HG02588 (cell line): ENCODE results near the gene TMEM9B.
"Not testable (repeated sequence)": the region's sequence is repeated elsewhere in the genome, so short reads cannot be mapped to it uniquely, and the experiment has no call there.

ENCODE experiments used
- ATAC-seq: cut with Tn5 transposase; IDR thresholded peaks from one replicate; pipeline ENCODE4 v1.9.1; 2021; ENCODE audit warnings: mild to moderate bottlenecking, moderate library complexity; ENCODE audit not compliant: unreplicated experiment

TMEM9B gene

DNA sequence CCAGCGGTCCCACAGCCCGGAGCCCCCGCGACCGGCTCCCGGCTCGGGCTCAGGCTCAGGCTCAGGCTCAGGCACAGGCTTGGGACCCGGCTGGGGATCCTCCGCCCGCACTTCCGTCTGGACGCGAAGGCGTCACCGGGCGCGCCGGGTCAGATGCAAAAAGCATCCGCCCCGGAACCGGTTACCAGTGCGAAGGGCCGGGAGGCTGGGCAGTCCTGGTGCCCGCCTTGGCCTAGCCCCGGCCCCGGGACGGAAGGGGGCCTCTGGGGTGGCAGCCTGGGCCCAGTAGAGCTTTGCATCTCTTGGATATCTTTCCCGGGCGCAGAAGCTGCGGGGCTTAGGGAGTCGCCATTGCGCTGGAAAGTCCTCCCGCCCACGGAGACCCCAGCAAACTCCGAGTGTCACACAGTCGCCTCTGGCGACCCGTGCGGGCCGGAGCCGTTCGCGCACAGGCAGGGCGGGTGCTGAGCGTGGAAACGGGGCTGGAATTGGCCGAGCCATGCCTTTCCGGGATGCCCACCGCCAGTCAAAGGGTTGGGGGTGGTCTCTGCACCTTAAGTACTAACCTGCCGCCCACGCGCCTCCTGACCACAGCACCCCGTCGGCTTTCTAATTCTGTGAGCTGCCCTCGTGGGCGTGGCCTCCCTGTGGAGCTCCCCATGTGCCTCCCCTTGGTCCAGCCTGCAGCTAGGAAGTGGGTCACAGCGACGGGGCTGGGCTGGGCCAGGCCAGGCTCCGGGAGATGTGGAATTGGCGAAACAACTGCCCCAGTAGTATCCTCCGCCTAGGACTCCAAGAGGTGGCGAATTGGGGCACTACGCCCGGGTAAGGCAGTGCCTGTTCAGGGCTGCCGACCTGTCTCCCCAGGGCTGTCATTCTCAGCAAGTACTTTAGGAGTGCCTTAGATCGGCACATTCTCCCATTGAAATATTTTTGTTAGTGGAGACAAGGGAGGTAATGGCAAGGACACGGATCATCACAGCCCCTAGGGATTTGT lies at the start of gene TMEM9B:
TSS of gene TMEM9B (minus strand) at position 119 of the 997 bp plus-strand sequence. CDS start 129 bp downstream, outside the sequence.
- peak; percentile 87 for ATAC-seq

DNA sequence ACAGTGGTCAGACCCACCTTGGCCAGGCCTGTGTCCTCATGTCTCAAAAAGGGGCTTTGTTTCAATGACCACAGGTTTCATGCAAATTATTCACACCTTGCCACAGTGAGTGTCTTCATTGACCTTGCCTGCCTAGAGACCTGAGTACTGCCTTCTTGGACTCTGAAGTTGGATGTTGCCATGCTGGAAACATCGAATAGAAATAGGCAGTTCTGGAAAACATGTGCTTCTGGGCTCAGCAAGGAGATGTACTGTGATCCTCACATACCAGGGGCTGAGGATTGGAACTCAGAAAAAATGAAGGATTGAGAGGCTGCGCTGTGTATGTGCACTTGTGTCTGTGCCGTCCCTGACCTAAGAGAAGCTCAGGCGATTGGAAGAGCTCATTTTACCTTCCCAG lies 49.1 kb upstream of the TMEM9B start:
- no peak for ATAC-seq

DNA sequence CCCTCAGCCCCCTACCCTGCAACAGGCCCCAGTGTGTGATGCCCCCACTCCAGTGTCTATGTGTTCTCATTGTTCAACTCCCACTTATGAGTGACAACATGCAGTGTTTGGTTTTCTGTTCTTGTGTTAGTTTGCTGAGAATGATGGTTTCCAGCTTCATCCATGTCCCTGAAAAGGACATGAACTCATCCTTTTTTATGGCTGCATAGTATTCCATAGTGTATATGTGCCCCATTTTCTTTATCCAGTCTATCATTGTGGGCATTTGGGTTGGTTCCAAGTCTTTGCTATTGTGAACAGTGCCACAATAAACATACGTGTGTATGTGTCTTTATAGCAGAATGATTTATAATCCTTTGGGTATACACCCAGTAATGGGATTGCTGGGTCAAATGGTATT lies 45.3 kb upstream of the TMEM9B start:
- ATAC-seq: not testable (repeated sequence)

DNA sequence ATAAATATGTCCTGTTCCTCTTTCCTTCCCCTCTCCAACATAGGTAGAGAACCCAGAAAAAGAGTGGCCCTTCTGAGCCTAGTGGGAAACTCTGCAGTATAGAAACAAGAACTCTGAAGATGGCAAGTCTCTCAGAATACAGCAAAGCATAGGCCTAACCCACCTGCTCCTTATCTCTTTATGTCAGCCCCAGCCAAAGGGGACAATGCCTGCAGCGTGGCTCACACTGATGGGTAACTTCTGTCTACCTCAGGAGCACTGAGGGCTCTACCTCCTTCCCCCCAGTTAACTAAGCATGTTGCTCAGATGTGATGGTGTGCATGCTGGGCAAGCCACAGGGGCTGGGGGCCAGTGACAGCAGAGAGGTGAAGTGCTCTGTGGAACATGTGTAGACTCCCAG lies 44.4 kb upstream of the TMEM9B start:
- no peak for ATAC-seq

DNA sequence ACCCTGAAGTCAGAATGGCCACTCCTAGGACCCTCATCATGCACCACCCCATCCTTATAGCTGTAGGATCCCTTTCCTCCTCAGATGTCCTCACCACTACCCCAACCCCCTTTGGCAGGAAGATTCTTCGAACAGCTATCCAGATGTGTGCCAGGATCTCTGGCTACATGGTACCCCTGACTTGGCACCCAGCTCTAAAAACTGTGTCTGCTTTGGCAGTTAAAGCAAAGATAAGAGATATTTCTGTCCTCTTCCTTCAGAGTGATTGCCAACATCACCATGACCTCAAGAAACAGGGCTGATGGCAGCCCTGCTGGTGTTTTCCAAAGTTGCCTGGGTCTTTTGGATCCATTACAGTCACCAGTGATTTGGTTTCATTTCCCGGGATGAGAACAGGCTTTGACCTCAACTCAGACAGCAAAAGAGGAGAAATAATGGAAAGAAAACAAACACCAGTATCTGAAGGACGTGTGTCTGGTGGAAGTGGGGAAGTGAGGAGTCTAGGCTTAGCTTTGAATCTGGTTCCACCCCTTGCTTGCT lies 43.8 kb upstream of the TMEM9B start:
- ATAC-seq: no peak

DNA sequence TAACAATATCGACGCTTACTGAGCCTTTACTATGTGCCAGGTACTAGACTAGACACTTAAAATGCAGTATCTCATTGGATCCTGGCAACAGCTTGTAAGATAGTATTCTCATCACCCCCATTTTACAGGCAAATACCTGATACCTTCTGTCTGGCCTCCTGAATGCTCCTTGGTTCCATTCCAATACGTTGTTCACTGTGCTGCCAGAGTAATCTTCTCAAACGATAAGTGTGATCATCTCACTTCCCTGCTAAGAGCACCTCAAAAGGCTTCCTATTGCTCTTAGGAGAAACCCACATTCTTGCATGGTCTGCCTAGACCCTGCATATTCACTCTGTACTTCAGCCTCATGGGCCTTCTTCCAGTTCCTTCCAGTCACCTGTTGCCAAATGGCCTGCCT lies 40.8 kb upstream of the TMEM9B start:
- ATAC-seq: no peak

DNA sequence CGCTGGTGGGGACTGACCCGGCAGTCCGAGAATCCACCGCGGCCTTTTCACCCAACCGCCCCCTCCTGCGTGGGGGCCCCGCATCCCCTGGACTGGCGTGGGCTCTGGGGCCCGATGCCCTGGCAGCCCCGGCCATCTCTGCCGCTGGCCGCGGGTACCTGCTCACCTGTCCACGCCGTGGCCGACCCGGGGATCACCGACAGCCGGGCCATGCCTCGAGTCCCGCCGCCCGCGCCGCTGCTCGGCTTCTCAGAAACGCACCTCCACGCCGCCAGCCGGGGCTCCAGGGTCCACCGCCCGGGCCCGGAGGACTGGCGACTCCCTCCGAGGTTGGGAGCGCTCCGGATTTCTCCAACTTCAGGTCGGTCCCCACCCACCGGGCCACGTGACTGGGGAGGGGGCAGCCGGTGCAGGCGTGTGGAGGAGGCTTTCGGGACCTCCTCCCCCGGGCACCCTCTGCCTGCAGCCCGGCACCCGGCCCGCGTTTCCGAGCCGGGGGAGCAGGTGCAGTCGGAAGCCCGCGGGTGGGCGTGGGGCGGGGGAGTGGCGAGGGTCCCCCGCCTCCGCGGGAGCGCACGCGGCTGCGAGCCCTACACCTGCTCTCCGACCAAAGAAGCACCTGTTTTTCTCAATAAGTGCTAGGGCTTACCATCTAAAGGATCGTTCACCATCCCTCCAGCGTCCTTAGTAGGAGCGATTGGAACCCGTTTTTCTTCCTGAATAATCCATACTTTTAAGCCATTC lies 40.1 kb upstream of the TMEM9B start:
- peak; percentile 27 for ATAC-seq

DNA sequence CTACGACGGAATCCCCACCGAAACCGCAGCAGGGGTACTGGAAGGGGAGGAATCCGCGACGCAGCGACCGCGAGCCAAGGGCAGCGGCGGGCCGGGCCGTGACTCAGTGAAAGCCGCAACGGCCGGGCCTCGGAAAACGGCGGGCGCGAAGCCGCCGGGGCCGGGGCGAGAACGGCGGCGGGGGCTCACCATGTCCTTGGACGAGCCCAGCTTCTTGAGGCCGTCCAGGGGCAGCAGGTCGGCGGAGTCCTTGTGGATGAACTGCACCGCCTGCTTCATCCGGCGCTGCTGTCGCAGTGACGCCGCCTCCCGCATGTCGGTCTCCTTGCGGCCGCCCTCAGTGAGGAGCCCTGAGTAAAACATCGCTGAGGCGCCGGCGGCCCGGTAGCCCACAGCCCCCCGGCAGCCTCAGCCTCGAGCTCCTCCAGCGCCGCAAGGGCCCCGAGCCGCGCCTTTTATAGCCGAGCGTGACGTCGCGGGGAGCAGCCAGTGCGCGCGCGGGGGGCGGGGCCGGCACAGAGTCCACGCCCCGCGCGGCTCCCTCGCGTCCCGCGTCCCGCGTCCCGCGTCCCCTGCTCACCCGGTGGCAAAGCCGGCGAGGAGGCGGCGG lies 39.4 kb upstream of the TMEM9B start, which contains the start of gene NRIP3:
TSS of gene NRIP3 (minus strand) at position 429 of the 610 bp plus-strand sequence. CDS start at position 363, 66 bp downstream.
- ATAC-seq: peak; percentile 62

DNA sequence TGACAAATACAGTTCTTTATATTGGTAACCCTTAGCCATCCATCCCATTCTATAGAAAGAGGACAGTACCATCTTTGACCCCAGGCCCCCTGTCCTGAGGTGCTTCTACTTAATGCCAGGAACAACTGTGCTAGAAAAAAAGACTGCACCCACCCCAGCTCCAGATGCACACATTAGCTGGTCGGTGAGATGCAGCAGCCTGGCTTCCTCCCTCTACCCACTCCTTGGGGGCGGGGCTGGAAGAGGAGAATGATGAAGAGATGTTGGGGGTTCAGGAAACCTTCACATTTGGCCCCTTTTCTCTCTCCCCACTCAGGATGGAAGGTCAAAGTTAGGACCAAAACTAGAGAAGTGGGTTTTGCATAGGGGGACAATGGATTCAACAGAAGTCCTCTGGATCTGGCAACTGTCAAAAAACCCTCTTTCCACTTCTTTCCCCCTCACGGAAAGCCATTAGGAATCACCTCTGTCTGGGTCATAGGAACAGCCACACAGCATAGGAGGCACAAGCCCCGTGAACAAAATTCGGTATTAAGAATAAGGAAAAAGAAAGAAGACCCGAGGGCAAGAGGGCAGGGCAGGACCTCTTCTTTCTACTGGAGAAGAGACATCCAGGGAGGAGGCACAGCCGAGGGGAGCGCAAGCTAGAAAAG lies 38.8 kb upstream of the TMEM9B start:
- ATAC-seq: no peak

DNA sequence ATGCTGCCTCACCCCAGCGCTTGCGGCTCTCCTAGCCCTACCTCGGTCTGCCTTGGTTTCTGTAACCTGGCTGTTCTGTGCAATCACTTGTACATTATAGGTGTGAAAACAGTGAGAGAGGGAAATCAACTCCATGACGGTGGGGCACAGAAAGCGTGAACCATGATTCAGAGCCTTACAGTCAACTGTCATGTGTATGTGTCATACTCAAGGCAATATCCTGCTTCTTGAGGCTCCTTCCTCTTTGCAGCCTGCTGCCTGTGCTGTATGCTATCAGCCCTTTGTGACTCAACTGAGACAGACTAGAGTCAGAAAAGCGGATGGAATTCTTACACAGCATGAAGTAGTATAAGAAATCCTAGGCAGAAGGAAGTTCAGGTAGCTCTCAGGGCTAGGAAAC lies 37.5 kb upstream of the TMEM9B start:
- ATAC-seq: no peak

DNA sequence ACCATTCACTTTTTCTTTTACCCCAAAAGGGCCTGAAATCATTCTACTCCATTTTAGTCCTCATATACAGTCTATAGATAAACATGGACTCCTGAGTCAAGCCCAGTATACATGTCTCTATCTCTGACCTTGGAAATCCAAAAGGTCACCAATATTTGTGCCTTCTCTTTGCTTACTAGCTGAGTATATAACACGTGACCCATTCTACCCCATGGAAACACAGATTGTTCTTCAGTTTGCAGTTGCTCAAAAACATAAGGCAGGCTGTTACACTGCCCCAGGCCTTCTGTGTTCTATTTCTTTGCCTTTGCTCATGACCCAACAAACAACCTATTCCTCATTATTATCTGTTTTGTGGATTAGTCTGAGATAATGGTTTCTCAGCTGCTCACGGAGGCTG lies 33.8 kb upstream of the TMEM9B start:
- ATAC-seq: no peak

DNA sequence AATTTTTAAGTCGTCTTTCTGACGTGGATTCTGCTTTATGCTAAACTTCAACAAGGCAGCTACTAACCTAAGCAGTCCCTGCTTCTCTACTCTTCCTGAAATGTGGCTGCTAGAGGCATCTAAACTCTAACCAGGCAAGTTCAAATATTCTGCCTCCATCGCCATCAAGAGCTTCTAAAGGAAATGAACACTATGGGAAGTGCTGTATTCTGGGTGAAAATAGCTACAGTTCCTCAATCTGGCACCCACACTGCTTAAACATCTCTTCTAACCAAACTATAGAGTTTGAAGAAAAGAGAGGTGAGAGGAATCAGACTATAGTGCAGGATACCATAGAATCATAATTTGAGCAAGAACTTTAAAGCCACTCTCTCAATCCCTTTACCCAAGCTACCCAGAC lies 33.2 kb upstream of the TMEM9B start:
- ATAC-seq: no peak

DNA sequence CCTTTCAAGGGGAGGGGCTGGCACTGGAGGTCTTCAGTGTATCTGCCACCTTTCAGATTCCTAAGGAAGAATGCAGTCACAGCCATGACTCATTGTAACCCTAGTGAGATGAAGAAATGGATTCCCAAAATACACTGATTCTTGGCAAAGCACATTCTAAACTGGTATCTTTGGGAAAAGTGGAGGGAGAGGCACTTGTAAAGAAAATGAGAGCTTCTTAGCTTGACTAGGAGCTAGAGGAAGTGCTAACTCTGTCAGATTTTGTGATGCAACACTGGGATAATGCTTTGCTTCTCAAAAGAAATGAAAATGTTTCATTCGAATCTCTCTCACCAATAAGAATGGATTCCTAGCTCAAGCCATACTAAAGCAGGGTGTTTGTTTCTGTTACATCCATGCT lies 25.2 kb upstream of the TMEM9B start:
- no peak for ATAC-seq

DNA sequence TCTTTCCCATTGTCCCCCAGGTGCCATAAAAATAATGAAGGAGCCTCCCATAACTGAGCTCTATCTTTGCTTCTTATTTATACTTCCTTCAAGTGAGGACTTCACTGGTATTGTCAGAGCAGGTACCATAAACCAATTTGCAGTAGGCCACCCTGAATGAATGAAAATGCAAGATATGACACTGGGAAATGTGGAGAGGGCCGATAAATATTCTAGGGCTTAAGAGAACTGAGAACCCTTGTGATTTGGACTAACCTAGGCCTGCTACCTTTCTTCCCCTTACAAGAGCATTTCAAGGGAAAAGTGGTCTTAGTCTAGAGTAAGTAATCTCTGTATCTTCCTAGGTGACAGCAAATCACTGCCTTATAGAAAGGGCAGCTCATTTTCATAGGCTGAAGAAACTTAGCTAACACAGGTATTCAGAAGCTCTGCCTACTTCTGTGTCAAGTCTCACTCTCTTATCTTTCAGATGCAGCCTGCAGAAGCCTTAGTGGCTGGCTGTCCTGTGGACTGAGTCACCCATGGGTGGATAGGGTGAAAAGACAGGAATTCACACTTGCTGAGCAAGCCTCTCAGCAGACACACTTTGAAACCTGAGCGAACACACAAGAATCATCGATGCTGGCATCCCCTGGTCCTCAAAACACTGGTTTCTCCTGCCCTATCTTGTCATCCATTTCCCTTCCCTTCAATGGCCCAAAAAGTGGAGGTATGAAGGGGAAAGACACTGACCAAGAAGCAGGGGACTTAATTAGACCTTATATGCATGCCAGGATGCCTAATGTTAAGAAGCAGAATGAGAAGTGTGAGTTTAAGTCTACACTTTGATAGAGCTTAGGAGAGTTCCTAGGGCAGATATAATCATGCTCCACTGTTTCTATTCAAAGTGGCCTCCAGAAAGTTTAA lies 24.3 kb upstream of the TMEM9B start:
- no peak for ATAC-seq

DNA sequence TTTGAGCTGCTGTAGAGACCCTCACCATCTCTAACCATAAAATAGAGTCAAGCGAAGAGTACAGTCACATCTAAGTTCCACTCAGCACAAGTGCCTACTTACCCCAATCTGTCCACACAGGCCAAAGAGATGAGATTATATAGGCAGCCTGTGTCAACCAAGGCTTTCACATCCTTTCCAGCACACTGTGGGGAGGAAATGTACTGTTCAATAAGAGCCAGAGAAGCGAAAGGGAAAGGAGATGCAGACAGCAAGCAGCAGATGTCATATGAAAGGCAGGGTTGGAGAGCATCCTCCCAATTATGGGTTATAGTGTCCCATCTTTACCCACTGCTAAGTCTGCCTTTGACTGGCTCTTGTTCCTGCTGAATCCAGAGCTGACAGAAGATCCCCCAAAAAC lies 23.2 kb upstream of the TMEM9B start:
- no peak for ATAC-seq

DNA sequence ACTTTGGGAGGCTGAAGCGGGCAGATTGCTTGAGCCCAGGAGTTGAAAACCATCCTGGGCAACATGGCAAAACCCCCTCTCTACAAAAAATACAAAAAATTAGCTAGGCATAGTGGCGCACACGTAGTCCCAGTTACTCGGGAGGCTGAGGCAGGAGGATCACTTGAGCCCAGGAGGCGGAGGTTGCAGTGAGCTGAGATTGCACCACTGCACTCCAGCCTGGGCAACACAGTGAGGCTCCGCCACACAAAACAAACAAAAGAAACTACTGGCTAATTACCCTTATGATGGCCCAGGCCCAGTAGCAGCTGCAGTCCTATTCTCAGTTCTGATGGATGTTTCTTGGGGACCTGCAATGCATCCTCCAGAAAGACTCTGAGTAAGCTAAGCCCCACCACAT lies 22.5 kb upstream of the TMEM9B start:
- ATAC-seq: not testable (repeated sequence)

DNA sequence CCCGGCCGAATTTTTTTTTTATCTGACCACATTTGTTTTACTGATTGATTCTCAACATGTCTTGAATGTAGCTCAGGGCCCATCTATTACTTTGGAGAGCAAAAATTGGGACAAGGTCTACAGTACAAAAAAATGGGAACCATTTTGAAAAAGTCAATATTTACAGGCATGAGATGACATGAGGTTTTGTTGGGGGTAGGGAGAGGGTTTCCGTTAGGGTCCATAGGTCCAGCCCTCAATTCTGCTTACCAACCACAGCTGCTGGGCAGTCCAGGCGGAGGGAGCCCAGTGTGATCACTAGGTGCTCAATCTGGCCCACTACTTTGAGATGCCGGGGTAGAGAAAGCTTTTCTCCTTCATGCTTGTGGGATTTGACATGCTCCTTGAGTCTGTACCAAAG lies 21.2 kb upstream of the TMEM9B start:
- ATAC-seq: no peak

DNA sequence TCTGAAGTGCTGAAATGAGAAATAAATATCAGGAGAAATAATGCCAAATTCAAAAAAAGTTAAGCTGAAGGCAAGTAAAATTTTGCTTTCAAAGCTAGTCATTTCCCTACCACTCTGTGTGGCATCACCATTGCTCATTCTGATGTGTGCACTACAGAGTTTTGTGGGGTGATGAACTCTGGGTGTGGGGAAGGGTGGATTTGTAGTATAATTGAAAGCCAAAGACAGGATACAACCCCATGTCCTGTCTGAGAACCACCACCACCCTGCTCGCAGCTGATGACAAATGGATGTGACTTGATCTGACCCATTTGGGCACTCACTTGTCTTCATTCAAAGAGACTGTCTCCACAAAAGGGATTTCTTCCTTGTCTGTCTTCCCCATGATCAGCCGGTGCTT lies 19.3 kb upstream of the TMEM9B start:
- ATAC-seq: no peak

DNA sequence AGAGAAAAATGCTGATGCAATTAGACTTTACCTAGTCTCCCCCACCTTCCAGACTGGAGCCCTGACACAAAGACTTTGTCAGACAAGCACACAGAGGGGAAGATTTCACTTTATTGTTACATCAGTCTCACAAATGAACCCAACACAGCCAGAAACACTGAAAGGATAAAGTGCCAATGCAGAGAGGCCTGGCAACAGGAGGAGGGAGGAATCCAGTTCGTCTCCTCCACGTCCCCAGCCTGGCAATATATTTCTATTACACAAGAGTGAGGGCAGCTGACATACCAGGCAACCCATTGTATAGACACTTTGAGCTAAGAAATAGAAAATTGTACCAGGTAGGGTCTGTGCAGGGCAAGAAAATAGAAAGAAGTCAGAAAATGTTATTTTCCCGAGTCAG lies 16.2 kb upstream of the TMEM9B start:
- ATAC-seq: no peak

DNA sequence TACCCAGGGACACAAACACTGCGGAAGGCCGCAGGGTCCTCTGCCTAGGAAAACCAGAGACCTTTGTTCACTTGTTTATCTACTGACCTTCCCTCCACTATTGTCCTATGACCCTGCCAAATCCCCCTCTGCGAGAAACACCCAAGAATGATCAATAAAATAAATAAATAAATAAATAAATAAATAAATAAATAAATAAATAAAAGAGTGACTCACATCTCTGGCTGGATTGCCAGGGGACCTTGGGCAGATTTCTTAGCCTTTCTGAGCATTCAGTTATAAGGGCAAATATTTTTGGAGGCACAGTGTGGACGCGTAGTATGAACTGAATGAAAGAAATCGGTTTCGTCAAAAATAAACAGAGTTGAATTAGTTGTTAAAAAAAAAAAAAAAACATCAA lies 15.1 kb upstream of the TMEM9B start:
- not testable (repeated sequence) for ATAC-seq
